ENCODE results near the gene NLGN1.

DNA sequence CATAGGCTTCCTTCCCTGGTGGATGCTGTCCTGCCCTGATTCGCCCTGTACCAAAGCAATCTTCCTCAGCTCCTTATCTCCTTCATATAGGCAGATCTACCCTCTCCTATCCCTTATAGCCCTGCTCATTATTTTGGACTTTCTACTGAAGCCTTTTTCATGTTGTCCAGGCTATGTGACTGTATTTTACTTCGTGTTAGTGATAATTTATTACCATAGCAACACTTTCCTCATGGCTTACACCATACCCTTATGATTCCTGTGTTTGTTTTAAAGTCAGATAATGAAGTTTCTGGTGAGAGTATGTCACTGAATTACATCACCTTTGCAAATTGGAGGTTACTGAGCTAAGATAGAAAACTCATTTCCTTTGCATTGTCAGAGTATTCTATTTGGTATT is 352.6 kb downstream of the NLGN1 start:
- TF ChIP-seq, protein P1, sequence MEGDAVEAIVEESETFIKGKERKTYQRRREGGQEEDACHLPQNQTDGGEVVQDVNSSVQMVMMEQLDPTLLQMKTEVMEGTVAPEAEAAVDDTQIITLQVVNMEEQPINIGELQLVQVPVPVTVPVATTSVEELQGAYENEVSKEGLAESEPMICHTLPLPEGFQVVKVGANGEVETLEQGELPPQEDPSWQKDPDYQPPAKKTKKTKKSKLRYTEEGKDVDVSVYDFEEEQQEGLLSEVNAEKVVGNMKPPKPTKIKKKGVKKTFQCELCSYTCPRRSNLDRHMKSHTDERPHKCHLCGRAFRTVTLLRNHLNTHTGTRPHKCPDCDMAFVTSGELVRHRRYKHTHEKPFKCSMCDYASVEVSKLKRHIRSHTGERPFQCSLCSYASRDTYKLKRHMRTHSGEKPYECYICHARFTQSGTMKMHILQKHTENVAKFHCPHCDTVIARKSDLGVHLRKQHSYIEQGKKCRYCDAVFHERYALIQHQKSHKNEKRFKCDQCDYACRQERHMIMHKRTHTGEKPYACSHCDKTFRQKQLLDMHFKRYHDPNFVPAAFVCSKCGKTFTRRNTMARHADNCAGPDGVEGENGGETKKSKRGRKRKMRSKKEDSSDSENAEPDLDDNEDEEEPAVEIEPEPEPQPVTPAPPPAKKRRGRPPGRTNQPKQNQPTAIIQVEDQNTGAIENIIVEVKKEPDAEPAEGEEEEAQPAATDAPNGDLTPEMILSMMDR (IDR thresholded peaks at IDR 0.05; ENCODE audit: poor library complexity) = no peak
- no peak for TF ChIP-seq EZH2phosphoT487 (IDR thresholded peaks at IDR 0.05; ENCODE audit: low read depth, severe bottlenecking, unreplicated experiment)

All from hepatocyte (in vitro differentiated cells).